Effector memory CD8-positive, alpha-beta T cell (primary cell): Measurements from ENCODE around the gene COX20.

Source experiments
- ATAC-seq: fragments of 150-1000 bp; cut with Tn5 transposase; replicated peaks from 2 replicates; pipeline ENCODE4 v1.10.0; 2021; ENCODE audit warnings: mild to moderate bottlenecking, moderate library complexity
- DNase-seq, 3 experiments: peaks; one replicate each; pipeline ENCODE4 v3.0.0; 2021
- H3K27ac Mint-ChIP-seq, 2 donors: one replicate each; pipeline ENCODE4 v1.8.0; 2022; ENCODE audit warnings: mild to moderate bottlenecking in 2 of 2, mixed read lengths in 2 of 2, moderate library complexity in 2 of 2
- H3K27me3 Mint-ChIP-seq, 2 donors: one replicate each; pipeline ENCODE4 v1.8.0; 2022; ENCODE audit warnings: mixed read lengths in 2 of 2
- H3K36me3 Mint-ChIP-seq: one replicate; pipeline ENCODE4 v1.8.0; 2022; ENCODE audit warnings: mild to moderate bottlenecking, moderate library complexity, mixed read lengths; ENCODE audit not compliant: insufficient read depth
- H3K4me1 Mint-ChIP-seq, 2 donors: one replicate each; pipeline ENCODE4 v1.8.0; 2022; ENCODE audit warnings: low read depth in 2 of 2, mixed read lengths in 2 of 2
- H3K4me3 Mint-ChIP-seq, 2 donors: one replicate each; pipeline ENCODE4 v1.8.0; 2022; ENCODE audit warnings: mild to moderate bottlenecking in 2 of 2, mixed read lengths in 2 of 2, moderate library complexity in 2 of 2
- H3K9me3 Mint-ChIP-seq, 2 donors: one replicate each; pipeline ENCODE4 v1.8.0; 2022; ENCODE audit warnings: mixed read lengths in 2 of 2

Gene COX20

GRCh38 chr1:244850099-244850852 lies 14.8 kb downstream of the COX20 start:
- H3K27ac Mint-ChIP-seq = peak overlapping the region; percentile 44 to 69
- ATAC-seq = no peak
- H3K9me3 Mint-ChIP-seq = no peaks in the 10 kb centered on the region
- DNase-seq = no peak
- peaks cover 27 to 72% of the 10 kb centered on the region in 2 donors for H3K4me1 Mint-ChIP-seq
- no peaks in the 10 kb centered on the region for H3K27me3 Mint-ChIP-seq
- no peak overlapping the region for H3K4me3 Mint-ChIP-seq
- peaks cover 99% of the 10 kb centered on the region for H3K36me3 Mint-ChIP-seq

- no peaks in the 10 kb centered on the region for H3K27me3 Mint-ChIP-seq
- no peak overlapping the region for H3K4me3 Mint-ChIP-seq
- peak overlapping the region in 1 of 2 donors; percentile 69 for H3K27ac Mint-ChIP-seq
- ATAC-seq (no peak), DNase-seq (no peak)
- peaks cover 99% of the 10 kb centered on the region for H3K36me3 Mint-ChIP-seq
- no peaks in the 10 kb centered on the region for H3K9me3 Mint-ChIP-seq
- H3K4me1 Mint-ChIP-seq = peaks cover 32 to 76% of the 10 kb centered on the region in 2 donors
Measured at GRCh38 chr1:244850896-244851295, 15.4 kb downstream of the COX20 start.

- DNase-seq (no peak), ATAC-seq (no peak)
- peak overlapping the region; percentile 69 to 71 for H3K27ac Mint-ChIP-seq
- H3K27me3 Mint-ChIP-seq = no peaks in the 10 kb centered on the region
- no peak overlapping the region for H3K4me3 Mint-ChIP-seq
- H3K36me3 Mint-ChIP-seq = peaks cover 99% of the 10 kb centered on the region
- H3K4me1 Mint-ChIP-seq = peaks cover 34 to 78% of the 10 kb centered on the region in 2 donors
- H3K9me3 Mint-ChIP-seq = no peaks in the 10 kb centered on the region
Measured at GRCh38 chr1:244851546-244852231, 16.2 kb downstream of the COX20 start.

DNA sequence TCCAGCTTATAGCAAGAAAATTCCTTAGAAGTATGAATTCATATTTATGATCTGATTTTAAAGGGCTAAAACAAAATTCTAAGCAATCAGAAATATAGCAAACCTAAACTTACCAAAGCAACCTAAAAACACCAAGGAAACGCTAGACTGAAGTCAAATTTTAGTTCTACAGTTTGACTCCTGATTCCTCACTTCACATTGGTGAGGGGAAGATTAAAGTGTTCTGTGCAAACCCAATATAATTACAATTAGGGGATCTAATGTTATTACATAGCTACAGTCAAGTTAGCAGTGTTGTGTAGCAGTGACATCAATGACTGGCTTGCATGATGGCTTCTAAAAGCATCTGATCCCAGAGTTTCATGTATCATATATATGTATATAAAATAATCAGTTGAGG lies 17.2 kb downstream of the COX20 start:
- no peak for ATAC-seq
- H3K36me3 Mint-ChIP-seq = peaks cover 99% of the 10 kb centered on the region

GRCh38 chr1:244854166-244854565 lies 18.7 kb downstream of the COX20 start:
- DNase-seq (no peak), ATAC-seq (no peak)
- peak overlapping the region; percentile 64 to 75 for H3K27ac Mint-ChIP-seq
- H3K4me1 Mint-ChIP-seq = peaks cover 44 to 81% of the 10 kb centered on the region in 2 donors
- H3K27me3 Mint-ChIP-seq = no peaks in the 10 kb centered on the region
- peak overlapping the region; percentile 31 to 57 for H3K4me3 Mint-ChIP-seq
- H3K36me3 Mint-ChIP-seq = peaks cover 99% of the 10 kb centered on the region
- no peaks in the 10 kb centered on the region for H3K9me3 Mint-ChIP-seq

More for the DNA sequence above, 17.2 kb downstream of the COX20 start:
- peak overlapping the region in 1 of 2 donors; percentile 4 for H3K4me3 Mint-ChIP-seq
- H3K4me1 Mint-ChIP-seq = peaks cover 40 to 82% of the 10 kb centered on the region in 2 donors
- H3K27me3 Mint-ChIP-seq = no peaks in the 10 kb centered on the region
- no peak for DNase-seq
- H3K27ac Mint-ChIP-seq = peak overlapping the region; percentile 66 to 71
- H3K9me3 Mint-ChIP-seq = no peaks in the 10 kb centered on the region

- peaks cover 44 to 79% of the 10 kb centered on the region in 2 donors for H3K4me1 Mint-ChIP-seq
- ATAC-seq = peak; percentile 38
- peak overlapping the region; percentile 64 to 75 for H3K27ac Mint-ChIP-seq
- no peaks in the 10 kb centered on the region for H3K9me3 Mint-ChIP-seq
- no peak for DNase-seq
- H3K4me3 Mint-ChIP-seq = peak overlapping the region; percentile 55 to 57
- H3K27me3 Mint-ChIP-seq = no peaks in the 10 kb centered on the region
- peaks cover 99% of the 10 kb centered on the region for H3K36me3 Mint-ChIP-seq
Measured at GRCh38 chr1:244854865-244855578, 19.6 kb downstream of the COX20 start.

- Mint-ChIP-seq H3K36me3 (peaks cover 100% of the 10 kb centered on the region), H3K27ac (peak overlapping the region; percentile 64 to 74), H3K4me3 (no peak overlapping the region), H3K9me3 (no peaks in the 10 kb centered on the region), H3K27me3 (no peaks in the 10 kb centered on the region), H3K4me1 (peaks cover 54 to 80% of the 10 kb centered on the region in 2 donors)
- ATAC-seq (no peak), DNase-seq (no peak)
Measured at GRCh38 chr1:244857761-244858160, 22.3 kb downstream of the COX20 start.

DNA sequence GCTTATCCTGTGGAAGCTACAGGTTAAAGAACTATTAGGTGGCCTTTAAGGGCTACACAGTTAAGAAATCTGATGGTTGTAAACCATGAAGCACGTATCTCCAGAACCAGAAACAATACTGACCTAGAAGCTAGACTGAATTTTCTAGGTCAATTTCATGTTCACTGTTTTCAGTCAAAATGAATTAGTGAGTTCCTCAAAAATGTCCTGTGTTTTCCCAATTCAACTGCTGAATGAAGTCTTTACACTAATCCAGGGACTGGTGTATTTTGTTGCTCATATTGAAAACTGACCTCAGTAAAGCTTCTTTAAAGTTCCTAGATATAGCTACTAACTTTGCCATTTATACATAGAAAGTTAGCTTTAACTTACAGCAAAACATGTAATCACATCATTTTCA lies 22.9 kb downstream of the COX20 start:
- Mint-ChIP-seq H3K9me3 (no peaks in the 10 kb centered on the region), H3K27me3 (no peaks in the 10 kb centered on the region), H3K36me3 (peaks cover 100% of the 10 kb centered on the region), H3K4me1 (peaks cover 54 to 79% of the 10 kb centered on the region in 2 donors), H3K4me3 (peak overlapping the region in 1 of 2 donors; percentile 97), H3K27ac (peak overlapping the region; percentile 74 to 75)
- ATAC-seq (no peak), DNase-seq (no peak)

GRCh38 chr1:244860078-244860477 lies 24.6 kb downstream of the COX20 start:
- H3K9me3 Mint-ChIP-seq = no peaks in the 10 kb centered on the region

GRCh38 chr1:244860914-244861610 lies 25.6 kb downstream of the COX20 start:
- DNase-seq (no peak), ATAC-seq (no peak)
- peak overlapping the region; percentile 98 to 100 for H3K27ac Mint-ChIP-seq
- H3K9me3 Mint-ChIP-seq = no peaks in the 10 kb centered on the region
- H3K36me3 Mint-ChIP-seq = peaks cover 95% of the 10 kb centered on the region
- no peaks in the 10 kb centered on the region for H3K27me3 Mint-ChIP-seq
- H3K4me1 Mint-ChIP-seq = peaks cover 38 to 59% of the 10 kb centered on the region in 2 donors
- peak overlapping the region; percentile 90 to 97 for H3K4me3 Mint-ChIP-seq

More at GRCh38 chr1:244860078-244860477, 24.6 kb downstream of the COX20 start:
- peaks cover 100% of the 10 kb centered on the region for H3K36me3 Mint-ChIP-seq
- ATAC-seq (no peak), DNase-seq (no peak)
- no peaks in the 10 kb centered on the region for H3K27me3 Mint-ChIP-seq
- H3K27ac Mint-ChIP-seq = peak overlapping the region; percentile 75 to 100
- H3K4me3 Mint-ChIP-seq = peak overlapping the region; percentile 90 to 97
- H3K4me1 Mint-ChIP-seq = peaks cover 44 to 67% of the 10 kb centered on the region in 2 donors

GRCh38 chr1:244861683-244862082 lies 26.2 kb downstream of the COX20 start:
- ATAC-seq (no peak), DNase-seq (no peak)
- no peaks in the 10 kb centered on the region for H3K27me3 Mint-ChIP-seq
- peak overlapping the region; percentile 90 to 97 for H3K4me3 Mint-ChIP-seq
- peaks cover 89% of the 10 kb centered on the region for H3K36me3 Mint-ChIP-seq
- H3K4me1 Mint-ChIP-seq = peaks cover 37 to 54% of the 10 kb centered on the region in 2 donors
- H3K27ac Mint-ChIP-seq = peak overlapping the region; percentile 98 to 100
- H3K9me3 Mint-ChIP-seq = no peaks in the 10 kb centered on the region

- no peaks in the 10 kb centered on the region for H3K9me3 Mint-ChIP-seq
- peaks cover 82% of the 10 kb centered on the region for H3K36me3 Mint-ChIP-seq
- peak overlapping the region; percentile 98 to 100 for H3K27ac Mint-ChIP-seq
- peaks cover 35 to 49% of the 10 kb centered on the region in 2 donors for H3K4me1 Mint-ChIP-seq
- H3K4me3 Mint-ChIP-seq = peak overlapping the region; percentile 90 to 97
- DNase-seq (peak in 2 of 3 experiments; percentile 31 to 53), ATAC-seq (peak; percentile 8)
- no peaks in the 10 kb centered on the region for H3K27me3 Mint-ChIP-seq
Measured at GRCh38 chr1:244862354-244862698, 26.9 kb downstream of the COX20 start.
